Muscle layer of duodenum (tissue), 2 donors: ENCODE results near the gene GAPDHS.

ENCODE experiments used
- H3K27ac ChIP-seq: one replicate; pipeline ENCODE4 v1.7.0; 2013; ENCODE audit warnings: mild to moderate bottlenecking, low read length
- H3K27me3 ChIP-seq: one replicate; pipeline ENCODE4 v1.7.0; 2013; ENCODE audit warnings: low read depth, mild to moderate bottlenecking, control low read depth, low read length
- H3K36me3 ChIP-seq, 2 donors: one replicate each; pipeline ENCODE4 v1.7.0; 2013; ENCODE audit warnings: low read length in 2 of 2, control low read depth in 1 of 2, mild to moderate bottlenecking in 1 of 2; ENCODE audit not compliant: insufficient read depth in 2 of 2, control insufficient read depth in 1 of 2
- H3K4me1 ChIP-seq, 2 donors: one replicate each; pipeline ENCODE4 v1.7.0; 2013; ENCODE audit warnings: low read length in 2 of 2, mild to moderate bottlenecking in 2 of 2, control low read depth in 1 of 2, moderate library complexity in 1 of 2; ENCODE audit not compliant: insufficient read depth in 2 of 2, control insufficient read depth in 1 of 2
- H3K4me3 ChIP-seq, 2 donors: one replicate each; pipeline ENCODE4 v1.7.0; 2013; ENCODE audit warnings: low read length in 2 of 2, low read depth in 1 of 2, mild to moderate bottlenecking in 1 of 2
- H3K9me3 ChIP-seq, 2 donors: one replicate each; pipeline ENCODE4 v1.7.0; 2013; ENCODE audit warnings: low read length in 2 of 2, control low read depth in 1 of 2, mild to moderate bottlenecking in 1 of 2; ENCODE audit not compliant: control insufficient read depth in 1 of 2
- donor health status: healthy.

Gene GAPDHS

GRCh38 chr19:35552534-35553384 is 19.5 kb downstream of the GAPDHS start:
- no peak overlapping the region for H3K4me3 ChIP-seq
- peaks cover 0 to under 1% of the 10 kb centered on the region in 2 donors for H3K4me1 ChIP-seq
- peaks cover 0 to 8% of the 10 kb centered on the region in 2 donors for H3K36me3 ChIP-seq
- no peaks in the 10 kb centered on the region for H3K9me3 ChIP-seq
- no peak overlapping the region for H3K27ac ChIP-seq
- H3K27me3 ChIP-seq, result no peaks in the 10 kb centered on the region

DNA sequence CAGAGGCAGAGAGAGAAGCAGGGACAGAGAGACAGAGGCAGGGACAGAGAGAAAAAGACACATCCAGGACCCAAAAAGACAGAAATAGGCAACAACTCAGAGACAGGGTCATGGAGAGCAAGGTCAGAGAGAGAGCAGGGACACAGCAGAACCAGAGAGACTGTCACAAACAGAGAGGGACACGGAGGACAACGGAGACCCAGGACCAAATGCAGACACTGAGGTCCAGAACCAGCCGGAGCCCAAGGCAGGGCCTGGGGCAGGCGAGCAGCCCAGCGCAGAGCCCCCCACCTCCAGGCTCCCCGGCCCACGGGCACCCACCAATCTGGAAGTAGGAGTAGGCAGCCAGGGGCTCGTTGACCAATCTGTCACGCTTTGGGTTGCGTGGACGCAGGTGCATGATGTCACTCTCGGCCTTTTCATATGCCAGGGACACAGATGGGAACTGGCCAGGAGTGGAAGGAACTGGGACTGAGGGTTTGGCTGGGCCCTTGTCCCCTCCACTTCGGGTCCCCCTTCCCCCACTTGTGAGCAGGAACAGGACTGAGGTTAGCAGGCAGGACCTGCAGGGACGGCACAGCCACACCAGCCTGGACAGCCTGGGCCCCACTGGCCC is 20.2 kb downstream of the GAPDHS start:
- H3K27ac ChIP-seq, result no peak overlapping the region
- peaks cover 2% of the 10 kb centered on the region for H3K27me3 ChIP-seq
- peaks cover 0 to 8% of the 10 kb centered on the region in 2 donors for H3K36me3 ChIP-seq
- H3K4me1 ChIP-seq, result peaks cover 0 to 8% of the 10 kb centered on the region in 2 donors
- H3K4me3 ChIP-seq, result no peak overlapping the region
- H3K9me3 ChIP-seq, result no peaks in the 10 kb centered on the region

GRCh38 chr19:35554076-35554475 is 20.8 kb downstream of the GAPDHS start:
- Histone ChIP-seq H3K9me3 (no peaks in the 10 kb centered on the region), H3K4me3 (no peak overlapping the region), H3K27ac (no peak overlapping the region), H3K4me1 (peaks cover 0 to 8% of the 10 kb centered on the region in 2 donors), H3K27me3 (peaks cover 8% of the 10 kb centered on the region), H3K36me3 (peaks cover 0 to 8% of the 10 kb centered on the region in 2 donors)

DNA sequence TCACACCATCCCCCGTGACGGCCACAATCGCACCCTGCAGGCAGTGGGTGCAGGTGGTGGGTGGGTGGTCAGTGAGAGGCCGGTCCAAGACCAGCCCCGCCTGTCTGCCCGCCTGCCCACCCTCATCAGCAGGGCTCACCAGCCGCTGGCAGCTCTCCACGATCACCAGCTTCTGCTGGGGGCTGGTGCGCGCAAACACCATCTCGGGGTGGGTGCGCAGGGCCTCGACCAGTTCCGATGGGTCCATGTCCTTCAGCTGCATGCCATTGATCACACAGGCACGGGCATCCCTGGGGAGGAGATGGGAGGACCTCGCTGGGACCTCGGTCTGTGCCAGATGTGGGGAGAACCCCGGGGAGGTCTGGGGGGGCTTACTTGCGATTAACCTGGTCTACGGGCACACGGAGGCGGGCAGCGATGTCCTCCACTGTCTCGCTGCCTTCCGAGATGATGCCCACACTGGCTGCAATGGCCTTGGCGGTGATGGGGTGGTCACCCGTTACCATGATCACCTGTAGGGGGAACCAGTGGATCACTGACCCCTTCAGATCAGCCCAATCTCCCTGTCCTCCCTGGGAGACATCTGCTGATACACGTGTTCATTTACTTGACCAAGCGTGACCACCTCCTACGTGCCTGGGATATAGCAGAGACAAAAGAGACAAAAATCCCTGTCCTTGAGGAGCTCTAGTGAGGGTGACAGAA is 22.2 kb downstream of the GAPDHS start:
- H3K9me3 ChIP-seq, result no peaks in the 10 kb centered on the region
- H3K27me3 ChIP-seq, result peaks cover 13% of the 10 kb centered on the region
- H3K27ac ChIP-seq, result no peak overlapping the region
- H3K36me3 ChIP-seq, result peaks cover 0 to 8% of the 10 kb centered on the region in 2 donors
- H3K4me3 ChIP-seq, result no peak overlapping the region
- H3K4me1 ChIP-seq, result peaks cover 0 to 8% of the 10 kb centered on the region in 2 donors

DNA sequence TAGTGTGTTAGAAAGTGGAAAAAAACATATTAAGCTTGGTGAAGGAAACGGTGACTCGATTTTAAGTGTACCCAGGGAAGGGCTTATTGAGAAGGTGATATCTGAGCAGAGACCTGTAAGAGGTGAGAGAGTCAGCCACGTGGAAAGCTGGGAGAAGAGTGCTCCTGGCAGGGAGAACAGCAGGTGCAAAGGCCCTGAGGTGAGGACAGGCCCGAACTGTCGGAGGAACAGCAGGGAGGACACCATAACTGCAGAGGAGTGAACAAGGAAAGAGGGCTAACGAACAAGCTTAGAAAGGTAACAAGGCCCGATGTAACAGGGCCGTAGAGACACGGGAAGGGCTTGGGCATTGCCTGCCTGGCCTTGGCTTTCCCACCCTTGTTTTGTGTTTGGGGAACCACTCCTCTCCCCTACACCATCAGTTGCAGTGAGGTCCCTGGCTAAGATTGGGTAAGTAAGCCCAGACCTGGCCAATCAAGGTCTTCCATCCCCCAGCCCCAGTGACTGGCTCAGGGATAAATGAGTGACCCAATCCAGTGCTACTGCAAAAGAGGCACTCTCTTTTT is 22.9 kb downstream of the GAPDHS start:
- peaks cover 0 to 8% of the 10 kb centered on the region in 2 donors for H3K4me1 ChIP-seq
- H3K9me3 ChIP-seq, result no peaks in the 10 kb centered on the region
- H3K27me3 ChIP-seq, result peaks cover 13% of the 10 kb centered on the region
- H3K4me3 ChIP-seq, result no peak overlapping the region
- H3K36me3 ChIP-seq, result peaks cover 0 to 3% of the 10 kb centered on the region in 2 donors
- H3K27ac ChIP-seq, result no peak overlapping the region

DNA sequence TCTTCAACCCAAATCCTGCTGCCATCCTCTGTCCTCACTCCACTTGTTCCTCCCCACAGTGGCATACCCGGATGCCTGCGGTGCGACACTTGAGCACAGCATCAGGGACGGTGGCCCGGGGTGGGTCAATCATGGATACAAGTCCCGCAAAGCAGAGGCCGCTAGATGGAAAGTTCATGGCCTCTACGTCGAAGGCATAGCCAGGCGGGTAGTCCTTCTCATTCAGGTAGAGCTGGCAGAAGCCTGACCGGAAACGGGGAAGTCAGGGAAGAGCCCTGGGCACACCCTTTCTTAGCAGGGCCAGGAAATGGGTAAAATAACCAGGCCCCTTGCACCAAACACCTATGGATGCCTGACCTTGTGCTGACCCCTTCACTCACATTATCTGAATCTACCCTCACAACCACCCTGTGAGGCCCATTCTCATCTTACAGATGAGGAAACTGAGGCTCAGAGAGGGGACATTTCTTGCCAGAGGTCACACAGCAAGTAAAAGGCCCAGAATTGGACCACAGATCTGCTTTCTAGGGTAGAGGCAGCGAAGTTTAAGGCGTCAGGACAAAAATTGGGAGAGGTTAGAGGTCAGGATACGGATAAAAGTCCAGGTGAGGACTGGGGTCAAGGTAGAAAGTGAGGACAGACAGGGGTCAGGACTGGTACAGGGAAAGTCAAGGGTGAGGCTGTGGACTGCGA is 23.7 kb downstream of the GAPDHS start:
- Histone ChIP-seq H3K4me3 (no peak overlapping the region), H3K4me1 (peaks cover 0 to 8% of the 10 kb centered on the region in 2 donors), H3K36me3 (no peaks in the 10 kb centered on the region), H3K9me3 (no peaks in the 10 kb centered on the region), H3K27me3 (peaks cover 13% of the 10 kb centered on the region), H3K27ac (no peak overlapping the region)

DNA sequence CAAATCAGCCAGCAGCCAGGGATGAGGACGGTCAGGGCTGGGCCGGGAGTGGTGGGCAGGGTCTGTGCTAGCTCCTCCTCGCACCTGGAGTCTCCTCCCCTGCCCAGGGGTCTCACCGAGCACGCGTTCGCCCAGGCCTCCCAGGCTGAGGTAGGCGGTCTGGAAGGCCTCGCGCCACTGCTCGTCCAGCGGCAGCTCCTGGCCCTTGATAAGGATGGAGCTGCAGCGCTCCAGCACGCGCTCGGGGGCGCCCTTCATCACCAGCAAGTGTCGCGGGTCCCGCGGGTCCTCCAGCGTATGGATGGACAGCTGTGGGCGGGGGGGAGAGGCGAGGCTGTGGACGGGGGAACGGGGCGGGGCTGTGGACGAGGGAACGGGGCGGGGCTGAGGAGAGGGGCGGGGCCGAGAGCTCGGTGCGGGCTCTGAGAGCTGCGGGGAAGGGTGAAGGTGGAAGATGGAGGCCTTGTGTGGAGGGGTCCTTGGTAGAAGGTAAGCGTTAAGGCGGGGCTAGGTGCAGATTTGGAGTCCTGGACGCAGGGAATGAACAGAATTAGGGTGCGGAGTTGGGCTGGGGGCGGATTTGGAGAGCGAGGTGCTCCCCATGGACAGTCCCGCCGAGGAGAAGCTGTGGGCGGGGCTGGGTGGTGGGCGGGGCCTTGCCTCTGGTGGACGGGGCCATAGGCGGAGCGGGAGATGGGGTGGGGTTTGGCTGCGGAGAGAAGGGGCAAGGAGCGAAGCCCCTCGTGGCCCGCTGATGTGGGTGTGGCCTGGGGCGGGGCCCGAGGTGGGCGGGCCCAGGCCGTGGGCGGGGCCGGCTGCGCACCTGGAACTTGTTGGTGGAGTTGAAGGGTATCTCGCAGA is 24.5 kb downstream of the GAPDHS start:
- peak overlapping the region in 1 of 2 donors; percentile 58 for H3K4me3 ChIP-seq
- H3K9me3 ChIP-seq, result no peaks in the 10 kb centered on the region
- peaks cover 13% of the 10 kb centered on the region for H3K27me3 ChIP-seq
- H3K4me1 ChIP-seq, result peaks cover 0 to 8% of the 10 kb centered on the region in 2 donors
- no peak overlapping the region for H3K27ac ChIP-seq
- H3K36me3 ChIP-seq, result no peaks in the 10 kb centered on the region

- H3K27me3 ChIP-seq, result peaks cover 13% of the 10 kb centered on the region
- H3K9me3 ChIP-seq, result no peaks in the 10 kb centered on the region
- H3K36me3 ChIP-seq, result no peaks in the 10 kb centered on the region
- peaks cover 0 to 8% of the 10 kb centered on the region in 2 donors for H3K4me1 ChIP-seq
- peak overlapping the region in 1 of 2 donors; percentile 58 for H3K4me3 ChIP-seq
- H3K27ac ChIP-seq, result no peak overlapping the region
These were observed 25.4 kb downstream of the GAPDHS start for GRCh38 chr19:35558400-35559280.

- Histone ChIP-seq H3K4me3 (no peak overlapping the region), H3K27ac (no peak overlapping the region), H3K27me3 (peaks cover 13% of the 10 kb centered on the region), H3K9me3 (no peaks in the 10 kb centered on the region), H3K4me1 (peaks cover 0 to 8% of the 10 kb centered on the region in 2 donors), H3K36me3 (no peaks in the 10 kb centered on the region)
These were observed 26.0 kb downstream of the GAPDHS start for GRCh38 chr19:35559281-35559659.
